GM23338 (cell line): ENCODE results near the gene MRPS6. TPM values are rescaled to one million over a fixed set of nuclear protein-coding genes. Genes with fewer than 3 reads are reported as not detected.

ENCODE experiments used
- EZH2 ChIP-seq: fragments of 200-600 bp; sonication (generic); IDR thresholded peaks from one replicate; pipeline ENCODE4 v1.8.0; 2017; ENCODE audit warnings: antibody characterized with exemption, mild to moderate bottlenecking, low read depth; ENCODE audit not compliant: unreplicated experiment
- JUNB ChIP-seq: IDR thresholded peaks from one replicate; pipeline ENCODE4 v1.6.1; 2016; ENCODE audit warnings: antibody characterized with exemption; ENCODE audit not compliant: unreplicated experiment
- POLR2AphosphoS5 ChIP-seq: IDR thresholded peaks from 2 replicates; pipeline ENCODE4 v1.6.1; 2016; ENCODE audit warnings: antibody characterized with exemption, low read depth
- STAT1 ChIP-seq: IDR thresholded peaks from one replicate; pipeline ENCODE4 v1.6.1; 2016; ENCODE audit warnings: antibody characterized with exemption; ENCODE audit not compliant: unreplicated experiment
- ZNF114 ChIP-seq: fragments of 250-450 bp; sonication (Bioruptor Pico); IDR thresholded peaks from 2 replicates; pipeline ENCODE4 v1.5.0; 2020; ENCODE audit warnings: mild to moderate bottlenecking, moderate library complexity
- ZNF331 ChIP-seq: fragments of 250-450 bp; sonication (Bioruptor Pico); IDR thresholded peaks from 2 replicates; pipeline ENCODE4 v1.5.0; 2020; ENCODE audit warnings: low read depth, mild to moderate bottlenecking, moderate library complexity
- ZNF462 ChIP-seq: fragments of 250-450 bp; sonication (Bioruptor Pico); IDR thresholded peaks from 2 replicates; pipeline ENCODE4 v1.5.0; 2020; ENCODE audit warnings: mild to moderate bottlenecking, moderate library complexity
- polyA plus RNA-seq: library from polyadenylated mRNA; unstranded; fragments of >200 nt; fragmentation: Nextera tagmentation; extraction: Ambion mirVana; gene quantifications from 2 replicates; pipeline ENCODE4 v1.2.1, GENCODE V29; 2016
- total RNA-seq: library from RNA; depleted of rRNA; stranded (reverse); fragments of >200 nt; shearing (Covaris generic); gene quantifications from 2 replicates; pipeline ENCODE4 v1.2.3, GENCODE V29; 2014
- TF ChIP-seq, protein P1 (sequence below): IDR thresholded peaks from one replicate; pipeline ENCODE4 v1.6.1; 2018; ENCODE audit warnings: antibody characterized with exemption; ENCODE audit not compliant: unreplicated experiment

MRPS6 gene
- total and polyA plus RNA-seq, 2 experiments from 2014 or later, result 80.5 to 242 TPM

DNA sequence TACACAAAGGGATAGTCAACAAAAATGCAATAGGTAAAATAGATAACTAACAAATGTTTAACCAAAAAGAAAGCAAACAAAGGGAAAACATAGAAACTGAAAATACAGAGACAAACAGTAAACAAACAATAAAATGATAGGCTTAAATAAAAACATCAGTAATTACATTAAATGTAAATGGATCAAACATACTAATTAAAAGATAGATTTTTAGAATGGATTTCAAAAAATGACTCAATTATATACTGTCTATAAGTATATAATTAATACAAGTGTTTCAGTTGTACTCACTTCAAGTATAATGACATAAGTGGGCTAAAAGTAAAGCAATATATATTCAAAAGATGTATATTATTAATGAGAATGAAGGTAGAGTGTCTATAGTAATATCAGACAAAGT is 101.1 kb downstream of the MRPS6 start (continued):
- TF ChIP-seq ZNF462 (CRISPR knock-in tag) (no peak), ZNF331 (no peak), STAT1 (no peak), EZH2 (no peak), ZNF114 (CRISPR knock-in tag) (no peak), POLR2AphosphoS5 (no peak), JUNB (no peak)
- TF ChIP-seq, protein P1, sequence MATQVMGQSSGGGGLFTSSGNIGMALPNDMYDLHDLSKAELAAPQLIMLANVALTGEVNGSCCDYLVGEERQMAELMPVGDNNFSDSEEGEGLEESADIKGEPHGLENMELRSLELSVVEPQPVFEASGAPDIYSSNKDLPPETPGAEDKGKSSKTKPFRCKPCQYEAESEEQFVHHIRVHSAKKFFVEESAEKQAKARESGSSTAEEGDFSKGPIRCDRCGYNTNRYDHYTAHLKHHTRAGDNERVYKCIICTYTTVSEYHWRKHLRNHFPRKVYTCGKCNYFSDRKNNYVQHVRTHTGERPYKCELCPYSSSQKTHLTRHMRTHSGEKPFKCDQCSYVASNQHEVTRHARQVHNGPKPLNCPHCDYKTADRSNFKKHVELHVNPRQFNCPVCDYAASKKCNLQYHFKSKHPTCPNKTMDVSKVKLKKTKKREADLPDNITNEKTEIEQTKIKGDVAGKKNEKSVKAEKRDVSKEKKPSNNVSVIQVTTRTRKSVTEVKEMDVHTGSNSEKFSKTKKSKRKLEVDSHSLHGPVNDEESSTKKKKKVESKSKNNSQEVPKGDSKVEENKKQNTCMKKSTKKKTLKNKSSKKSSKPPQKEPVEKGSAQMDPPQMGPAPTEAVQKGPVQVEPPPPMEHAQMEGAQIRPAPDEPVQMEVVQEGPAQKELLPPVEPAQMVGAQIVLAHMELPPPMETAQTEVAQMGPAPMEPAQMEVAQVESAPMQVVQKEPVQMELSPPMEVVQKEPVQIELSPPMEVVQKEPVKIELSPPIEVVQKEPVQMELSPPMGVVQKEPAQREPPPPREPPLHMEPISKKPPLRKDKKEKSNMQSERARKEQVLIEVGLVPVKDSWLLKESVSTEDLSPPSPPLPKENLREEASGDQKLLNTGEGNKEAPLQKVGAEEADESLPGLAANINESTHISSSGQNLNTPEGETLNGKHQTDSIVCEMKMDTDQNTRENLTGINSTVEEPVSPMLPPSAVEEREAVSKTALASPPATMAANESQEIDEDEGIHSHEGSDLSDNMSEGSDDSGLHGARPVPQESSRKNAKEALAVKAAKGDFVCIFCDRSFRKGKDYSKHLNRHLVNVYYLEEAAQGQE, result no peak
